OCI-LY1 (cell line): ENCODE data around the gene AGTPBP1.

Experiments
- EZH2 ChIP-seq: fragments of 200-600 bp; sonication (generic), shearing (Covaris generic); IDR thresholded peaks from 2 replicates; pipeline ENCODE4 v1.8.0; 2017; ENCODE audit warnings: borderline replicate concordance, mixed run types, mild to moderate bottlenecking, antibody characterized with exemption, low read length, moderate library complexity, mixed read lengths
- TF ChIP-seq, protein P1 (sequence below): fragments of 200-600 bp; sonication (generic), shearing (Covaris generic); IDR thresholded peaks from 2 replicates; pipeline ENCODE4 v1.5.1; 2017; ENCODE audit warnings: mild to moderate bottlenecking, antibody characterized with exemption, low read length, moderate library complexity, mixed read lengths

DNA sequence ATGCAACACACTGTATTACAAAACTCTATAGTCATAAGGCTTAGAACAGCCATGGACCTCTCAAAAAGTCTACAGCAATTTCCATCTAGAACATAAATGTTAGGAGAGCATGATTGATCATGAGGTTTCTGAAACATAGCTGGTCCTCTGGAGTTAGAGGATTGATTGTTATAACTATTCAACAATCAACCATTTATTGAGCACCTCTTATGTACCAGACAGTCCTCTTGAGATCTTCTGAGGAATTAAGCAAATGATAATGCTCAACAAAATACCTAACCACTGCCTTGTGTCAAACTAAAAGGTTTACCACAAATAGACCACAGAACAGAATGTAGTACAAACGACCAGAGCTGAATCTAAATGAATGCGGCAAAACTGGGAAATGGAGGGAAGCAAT is 3.4 kb upstream of the AGTPBP1 start:
- TF ChIP-seq EZH2, result no peak
- TF ChIP-seq, protein P1, sequence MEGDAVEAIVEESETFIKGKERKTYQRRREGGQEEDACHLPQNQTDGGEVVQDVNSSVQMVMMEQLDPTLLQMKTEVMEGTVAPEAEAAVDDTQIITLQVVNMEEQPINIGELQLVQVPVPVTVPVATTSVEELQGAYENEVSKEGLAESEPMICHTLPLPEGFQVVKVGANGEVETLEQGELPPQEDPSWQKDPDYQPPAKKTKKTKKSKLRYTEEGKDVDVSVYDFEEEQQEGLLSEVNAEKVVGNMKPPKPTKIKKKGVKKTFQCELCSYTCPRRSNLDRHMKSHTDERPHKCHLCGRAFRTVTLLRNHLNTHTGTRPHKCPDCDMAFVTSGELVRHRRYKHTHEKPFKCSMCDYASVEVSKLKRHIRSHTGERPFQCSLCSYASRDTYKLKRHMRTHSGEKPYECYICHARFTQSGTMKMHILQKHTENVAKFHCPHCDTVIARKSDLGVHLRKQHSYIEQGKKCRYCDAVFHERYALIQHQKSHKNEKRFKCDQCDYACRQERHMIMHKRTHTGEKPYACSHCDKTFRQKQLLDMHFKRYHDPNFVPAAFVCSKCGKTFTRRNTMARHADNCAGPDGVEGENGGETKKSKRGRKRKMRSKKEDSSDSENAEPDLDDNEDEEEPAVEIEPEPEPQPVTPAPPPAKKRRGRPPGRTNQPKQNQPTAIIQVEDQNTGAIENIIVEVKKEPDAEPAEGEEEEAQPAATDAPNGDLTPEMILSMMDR, result no peak
